Keratinocyte (primary cell): Measurements from ENCODE around the gene RBAK. TPM values are rescaled to one million over a fixed set of nuclear protein-coding genes. Genes with fewer than 3 reads are reported as not detected.

Experiments
- DNase-seq: peaks from one replicate; pipeline ENCODE4 v3.0.0-alpha.2; 2011; ENCODE audit warnings: low read depth, missing footprints, low spot score
- FAIRE-seq: peaks from 2 replicates; lab custom pipeline; 2011; peaks lifted over from hg19 to GRCh38; lab: Jason Lieb, UNC
- H2AFZ ChIP-seq: 2 replicates; pipeline ENCODE4 v1.6.0; 2012; ENCODE audit warnings: low read length, control low read depth, inconsistent platforms; ENCODE audit not compliant: control insufficient read depth
- H3K27ac ChIP-seq: 2 replicates; pipeline ENCODE4 v1.5.1; 2011; ENCODE audit warnings: low read length; ENCODE audit not compliant: control insufficient read depth, insufficient read depth
- H3K27me3 ChIP-seq: 3 replicates; pipeline ENCODE4 v1.6.0; 2011; ENCODE audit warnings: low read length; ENCODE audit not compliant: control insufficient read depth, insufficient read depth; ENCODE audit errors: extremely low read depth
- H3K36me3 ChIP-seq, 2 experiments: 2 replicates in 1 of 2; 3 replicates in 1 of 2; pipeline ENCODE4 v1.5.1; 2011; ENCODE audit warnings: low read length in 2 of 2, mild to moderate bottlenecking in 1 of 2; ENCODE audit not compliant: control insufficient read depth in 2 of 2, insufficient read depth in 2 of 2; ENCODE audit errors: extremely low read depth in 1 of 2
- H3K4me1 ChIP-seq: 3 replicates; pipeline ENCODE4 v1.5.1; 2011; ENCODE audit warnings: low read length; ENCODE audit not compliant: control insufficient read depth, insufficient read depth; ENCODE audit errors: extremely low read depth
- H3K4me2 ChIP-seq: 3 replicates; pipeline ENCODE4 v1.6.0; 2011; ENCODE audit warnings: low read depth, low read length; ENCODE audit not compliant: control insufficient read depth, insufficient read depth; ENCODE audit errors: extremely low read depth
- H3K4me3 ChIP-seq, 3 experiments: fragments of 200-600 bp in 1 of 3; sonication (generic) in 1 of 3; 2 replicates in 2 of 3; 3 replicates in 1 of 3; pipeline ENCODE4 v1.5.1; 2011 to 2016; ENCODE audit warnings: low read length in 3 of 3, mild to moderate bottlenecking in 3 of 3, control low read depth in 2 of 3, inconsistent platforms in 1 of 3, low read depth in 1 of 3, mixed read lengths in 1 of 3, mixed run types in 1 of 3, moderate library complexity in 1 of 3; ENCODE audit not compliant: control insufficient read depth in 2 of 3, insufficient read depth in 2 of 3; ENCODE audit errors: extremely low read depth in 1 of 3
- H3K79me2 ChIP-seq: 2 replicates; pipeline ENCODE4 v1.6.0; 2012; ENCODE audit warnings: low read length; ENCODE audit not compliant: control insufficient read depth, insufficient read depth
- H3K9ac ChIP-seq: 3 replicates; pipeline ENCODE4 v1.6.0; 2011; ENCODE audit warnings: low read length; ENCODE audit not compliant: control insufficient read depth, insufficient read depth; ENCODE audit errors: extremely low read depth
- H3K9me1 ChIP-seq: 3 replicates; pipeline ENCODE4 v1.6.0; 2011; ENCODE audit warnings: low read length; ENCODE audit not compliant: control insufficient read depth, insufficient read depth; ENCODE audit errors: extremely low read depth
- H3K9me3 ChIP-seq: 2 replicates; pipeline ENCODE4 v1.5.1; 2012; ENCODE audit warnings: low read depth, low read length; ENCODE audit not compliant: control insufficient read depth
- H4K20me1 ChIP-seq: 3 replicates; pipeline ENCODE4 v1.6.0; 2011; ENCODE audit warnings: low read length; ENCODE audit not compliant: control insufficient read depth, insufficient read depth; ENCODE audit errors: extremely low read depth
- EZH2 ChIP-seq: IDR thresholded peaks from one replicate; pipeline ENCODE4 v1.6.1; 2012; ENCODE audit warnings: inconsistent platforms, mild to moderate bottlenecking, low read length, moderate library complexity
- dilution Hi-C: fragments of 300-500 bp; cut with MboI; formaldehyde crosslinking; loops from one replicate; pipeline ENCODE4 v1.7.0; 2020; ENCODE audit warnings: low sequenced_read_pairs; ENCODE audit not compliant: extremely low pct_ligation_motif_present
- polyA plus RNA-seq, 5 experiments: library from polyadenylated mRNA; depleted of rRNA in 3 of 5; stranded (reverse) in 3 of 5; stranded (forward) in 1 of 5; unstranded in 1 of 5; fragments of >200 nt; gene quantifications; 1 replicate in 1 of 5; 2 replicates in 3 of 5; 3 replicates in 1 of 5; pipeline versions ENCODE4 v1.2.1 to v1.2.3, GENCODE V29; 2011 to 2012; ENCODE audit warnings: missing spikeins in 2 of 5, low read depth in 1 of 5, low replicate concordance in 1 of 5
- TF ChIP-seq, protein P1 (sequence below), 3 experiments: IDR thresholded peaks in 1 of 3; conservative IDR thresholded peaks in 1 of 3; optimal IDR thresholded peaks in 1 of 3; 2 replicates in 2 of 3; 3 replicates in 1 of 3; pipeline versions ENCODE3 to v1.5.1; 2011; ENCODE audit warnings: low read length in 3 of 3, mild to moderate bottlenecking in 3 of 3, moderate library complexity in 2 of 3, control low read depth in 1 of 3, inconsistent platforms in 1 of 3; ENCODE audit not compliant: insufficient read depth in 2 of 3; ENCODE audit errors: extremely low read depth in 1 of 3

The RBAK gene
- polyA plus RNA-seq, 1 donor (not counting 4 experiments of a cell fraction or from before 2014, with no cell fraction given): 6.7 TPM

GRCh38 chr7:5065107-5065407, 19.4 kb downstream of the RBAK start:
- FAIRE-seq: no peak
- no peak overlapping the region for H3K27ac ChIP-seq
- TF ChIP-seq EZH2: no peak
- TF ChIP-seq, protein P1, sequence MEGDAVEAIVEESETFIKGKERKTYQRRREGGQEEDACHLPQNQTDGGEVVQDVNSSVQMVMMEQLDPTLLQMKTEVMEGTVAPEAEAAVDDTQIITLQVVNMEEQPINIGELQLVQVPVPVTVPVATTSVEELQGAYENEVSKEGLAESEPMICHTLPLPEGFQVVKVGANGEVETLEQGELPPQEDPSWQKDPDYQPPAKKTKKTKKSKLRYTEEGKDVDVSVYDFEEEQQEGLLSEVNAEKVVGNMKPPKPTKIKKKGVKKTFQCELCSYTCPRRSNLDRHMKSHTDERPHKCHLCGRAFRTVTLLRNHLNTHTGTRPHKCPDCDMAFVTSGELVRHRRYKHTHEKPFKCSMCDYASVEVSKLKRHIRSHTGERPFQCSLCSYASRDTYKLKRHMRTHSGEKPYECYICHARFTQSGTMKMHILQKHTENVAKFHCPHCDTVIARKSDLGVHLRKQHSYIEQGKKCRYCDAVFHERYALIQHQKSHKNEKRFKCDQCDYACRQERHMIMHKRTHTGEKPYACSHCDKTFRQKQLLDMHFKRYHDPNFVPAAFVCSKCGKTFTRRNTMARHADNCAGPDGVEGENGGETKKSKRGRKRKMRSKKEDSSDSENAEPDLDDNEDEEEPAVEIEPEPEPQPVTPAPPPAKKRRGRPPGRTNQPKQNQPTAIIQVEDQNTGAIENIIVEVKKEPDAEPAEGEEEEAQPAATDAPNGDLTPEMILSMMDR (optimal IDR thresholded peaks at IDR 0.05 in 1 of 3, IDR thresholded peaks at IDR 0.05 in 1 of 3, conservative IDR thresholded peaks at IDR 0.05 in 1 of 3; ENCODE audit: extremely low read depth in 1 of 3, insufficient read depth in 2 of 3, low read length in 3 of 3): no peak
- H2AFZ ChIP-seq: no peak overlapping the region
- H3K4me3 ChIP-seq: no peak overlapping the region
- no peaks in the 10 kb centered on the region for H3K4me1 ChIP-seq
- DNase-seq: no peak
- H4K20me1 ChIP-seq: no peaks in the 10 kb centered on the region
- no peak overlapping the region for H3K9ac ChIP-seq
- peaks cover 19% of the 10 kb centered on the region in 2 experiments for H3K36me3 ChIP-seq
- dilution Hi-C loops: no loop called here
- H3K27me3 ChIP-seq: no peaks in the 10 kb centered on the region
- H3K9me3 ChIP-seq: peaks cover 50% of the 10 kb centered on the region
- no peak overlapping the region for H3K4me2 ChIP-seq
- no peaks in the 10 kb centered on the region for H3K79me2 ChIP-seq
- no peaks in the 10 kb centered on the region for H3K9me1 ChIP-seq

- Histone ChIP-seq H2AFZ (no peak overlapping the region), H3K4me2 (no peak overlapping the region), H3K79me2 (no peaks in the 10 kb centered on the region), H3K9me3 (peaks cover 36% of the 10 kb centered on the region), H3K4me1 (no peaks in the 10 kb centered on the region), H3K36me3 (peaks cover 7 to 16% of the 10 kb centered on the region in 2 experiments), H4K20me1 (no peaks in the 10 kb centered on the region), H3K27me3 (no peaks in the 10 kb centered on the region), H3K27ac (no peak overlapping the region), H3K9me1 (no peaks in the 10 kb centered on the region), H3K4me3 (no peak overlapping the region), H3K9ac (no peak overlapping the region)
- FAIRE-seq (no peak), DNase-seq (no peak)
- no peak for TF ChIP-seq EZH2
- TF ChIP-seq, protein P1 (optimal IDR thresholded peaks at IDR 0.05 in 1 of 3, IDR thresholded peaks at IDR 0.05 in 1 of 3, conservative IDR thresholded peaks at IDR 0.05 in 1 of 3; ENCODE audit: extremely low read depth in 1 of 3, insufficient read depth in 2 of 3, low read length in 3 of 3): no peak
- dilution Hi-C loops: no loop called here
Observed at GRCh38 chr7:5068521-5068920, 22.9 kb downstream of the RBAK start.
